Breast epithelium (tissue), 3 donors: ENCODE results near the gene TTC7B.

Experiments
- CTCF ChIP-seq, 3 donors: fragments of 450-650 bp; IDR thresholded peaks; one replicate each; pipeline ENCODE4 v1.5.1; 2016 to 2017; ENCODE audit warnings: antibody characterized with exemption in 3 of 3, mild to moderate bottlenecking in 3 of 3, moderate library complexity in 3 of 3
- POLR2AphosphoS5 ChIP-seq, 3 donors: sonication (generic); formaldehyde crosslinking; IDR thresholded peaks; one replicate each; pipeline ENCODE4 v1.6.1; 2017; ENCODE audit warnings: antibody characterized with exemption in 3 of 3

- TF ChIP-seq CTCF (IDR thresholded peaks at IDR 0.05) (no peak), POLR2AphosphoS5 (IDR thresholded peaks at IDR 0.05) (no peak)
Measured at GRCh38 chr14:90632871-90633270, 183.4 kb downstream of the TTC7B start.
